ENCODE data around the gene ZDHHC7.

- TF ChIP-seq, protein P1, sequence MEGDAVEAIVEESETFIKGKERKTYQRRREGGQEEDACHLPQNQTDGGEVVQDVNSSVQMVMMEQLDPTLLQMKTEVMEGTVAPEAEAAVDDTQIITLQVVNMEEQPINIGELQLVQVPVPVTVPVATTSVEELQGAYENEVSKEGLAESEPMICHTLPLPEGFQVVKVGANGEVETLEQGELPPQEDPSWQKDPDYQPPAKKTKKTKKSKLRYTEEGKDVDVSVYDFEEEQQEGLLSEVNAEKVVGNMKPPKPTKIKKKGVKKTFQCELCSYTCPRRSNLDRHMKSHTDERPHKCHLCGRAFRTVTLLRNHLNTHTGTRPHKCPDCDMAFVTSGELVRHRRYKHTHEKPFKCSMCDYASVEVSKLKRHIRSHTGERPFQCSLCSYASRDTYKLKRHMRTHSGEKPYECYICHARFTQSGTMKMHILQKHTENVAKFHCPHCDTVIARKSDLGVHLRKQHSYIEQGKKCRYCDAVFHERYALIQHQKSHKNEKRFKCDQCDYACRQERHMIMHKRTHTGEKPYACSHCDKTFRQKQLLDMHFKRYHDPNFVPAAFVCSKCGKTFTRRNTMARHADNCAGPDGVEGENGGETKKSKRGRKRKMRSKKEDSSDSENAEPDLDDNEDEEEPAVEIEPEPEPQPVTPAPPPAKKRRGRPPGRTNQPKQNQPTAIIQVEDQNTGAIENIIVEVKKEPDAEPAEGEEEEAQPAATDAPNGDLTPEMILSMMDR (IDR thresholded peaks at IDR 0.05; ENCODE audit: low read depth, low read length) = no peak
- TF ChIP-seq EZH2phosphoT487 (IDR thresholded peaks at IDR 0.05; ENCODE audit: low read depth) = no peak
Measured at GRCh38 chr16:85051683-85052082, 40.3 kb upstream of the ZDHHC7 start.
